AG04450 (cell line): ENCODE results near the gene TSACC. TPM values are rescaled to one million over a fixed set of nuclear protein-coding genes. Genes with fewer than 3 reads are reported as not detected.

Experiments used
- CTCF ChIA-PET: fragments of 300-600, 350-600 bp; formaldehyde crosslinking; extraction: SDS; loops from one replicate; lab custom pipeline; 2022; ENCODE audit warnings: antibody characterized with exemption, inconsistent platforms; lab: Charles Lee
- POLR2A ChIA-PET: fragments of 350-600 bp; formaldehyde crosslinking; extraction: SDS; loops from one replicate; lab custom pipeline; 2021; ENCODE audit warnings: antibody characterized with exemption, inconsistent platforms; lab: Yijun Ruan, JAX
- DNase-seq: peaks from one replicate; pipeline ENCODE4 v3.0.0-alpha.2; 2011; ENCODE audit warnings: low read depth, low spot score
- H3K27ac ChIP-seq: one replicate; pipeline ENCODE4 v1.5.1; 2012; ENCODE audit warnings: low read depth, low read length, control low read depth
- H3K27me3 ChIP-seq: one replicate; pipeline ENCODE4 v1.6.0; 2012; ENCODE audit warnings: low read length; ENCODE audit not compliant: control insufficient read depth, insufficient read depth
- H3K4me3 ChIP-seq: 2 replicates; pipeline ENCODE4 v1.5.1; 2011; ENCODE audit warnings: mild to moderate bottlenecking, low read depth, low read length, control low read depth
- H3K9me3 ChIP-seq: 2 replicates; pipeline ENCODE4 v1.5.1; 2012; ENCODE audit warnings: low read length; ENCODE audit not compliant: control insufficient read depth, insufficient read depth
- CTCF ChIP-seq: IDR thresholded peaks from 2 replicates; pipeline ENCODE4 v1.5.1; 2011; ENCODE audit warnings: low read depth, low read length, control low read depth, inconsistent platforms
- polyA plus RNA-seq: library from polyadenylated mRNA; depleted of rRNA; stranded (reverse); fragments of >200 nt; gene quantifications from 2 replicates; pipeline ENCODE4 v1.2.3, GENCODE V29; 2011; rRNA removed

The TSACC gene
- polyA plus RNA-seq, 1 experiment, result 0.27 TPM

- ChIA-PET POLR2A (no interaction called here), CTCF (interaction anchor here (1.0 to 1.6 kb wide), 2 partner anchors 8 to 9 kb away, joined by 4 to 15 read pairs; no protein-coding TSS in a partner anchor)
- H3K27me3 ChIP-seq, result peaks cover 46% of the 10 kb centered on the region
- H3K9me3 ChIP-seq, result no peaks in the 10 kb centered on the region; the same call in 1 of the 2 replicates
- H3K4me3 ChIP-seq, result no peak overlapping the region
- H3K27ac ChIP-seq, result no peak overlapping the region
- TF ChIP-seq CTCF, result no peak
- DNase-seq, result no peak
These were observed 56.6 kb downstream of the TSACC start for GRCh38 chr1:156394835-156395461.

Other genes with a start within 250 kb of the TSACC start
- 365 and 382 TPM in 2 replicates for gene LMNA, start 223.8 kb upstream of the TSACC start, polyA plus RNA-seq
- 0.58 and 0.60 TPM in 2 replicates for gene SEMA4A, start 184.9 kb upstream of the TSACC start, polyA plus RNA-seq
- gene SLC25A44, start 144.4 kb upstream of the TSACC start, polyA plus RNA-seq, result 24.1 TPM in 2 replicates
- 43.5 and 53.3 TPM in 2 replicates for gene PMF1, start 125.5 kb upstream of the TSACC start, polyA plus RNA-seq
- 0.12 and 0.45 TPM in 2 replicates for gene BGLAP, start 96.3 kb upstream of the TSACC start, polyA plus RNA-seq
- gene PAQR6, start 90.5 kb upstream of the TSACC start, polyA plus RNA-seq, result 0.20 and 0.26 TPM in 2 replicates
- gene SMG5, start 55.7 kb upstream of the TSACC start, polyA plus RNA-seq, result 20.8 and 27.8 TPM in 2 replicates
- gene TMEM79, start 54.2 kb upstream of the TSACC start, polyA plus RNA-seq, result 1.6 and 1.8 TPM in 2 replicates
- 25.5 and 36.4 TPM in 2 replicates for gene GLMP, start 42.8 kb upstream of the TSACC start, polyA plus RNA-seq
- not detected in 2 replicates for gene VHLL, start 39.2 kb upstream of the TSACC start, polyA plus RNA-seq
- 314 and 359 TPM in 2 replicates for gene CCT3, start 234 bp upstream of the TSACC start, polyA plus RNA-seq
- not detected in 2 replicates for gene RHBG, start 30.7 kb downstream of the TSACC start, polyA plus RNA-seq
- 9.9 and 14.5 TPM in 2 replicates for gene MEF2D, start 162.2 kb downstream of the TSACC start, polyA plus RNA-seq
- 6.2 and 6.3 TPM in 2 replicates for gene IQGAP3, start 234.0 kb downstream of the TSACC start, polyA plus RNA-seq
- not detected in 2 replicates for gene TTC24, start 241.2 kb downstream of the TSACC start, polyA plus RNA-seq